SK-N-MC (cell line): ENCODE data around the gene SLC7A10.

Source experiments
- EZH2 ChIP-seq: fragments of 200-600 bp; sonication (generic); IDR thresholded peaks from one replicate; pipeline ENCODE4 v1.6.1; 2017; ENCODE audit warnings: antibody characterized with exemption
- POLR2AphosphoS5 ChIP-seq: IDR thresholded peaks from 2 replicates; pipeline ENCODE4 v1.6.1; 2012; ENCODE audit warnings: mild to moderate bottlenecking, low read depth, low read length, borderline replicate concordance

GRCh38 chr19:33245948-33246708, 20.5 kb upstream of the SLC7A10 start:
- TF ChIP-seq EZH2: no peak
- no peak for TF ChIP-seq POLR2AphosphoS5
